ENCODE data around the gene IQCH.

IQCH gene

DNA sequence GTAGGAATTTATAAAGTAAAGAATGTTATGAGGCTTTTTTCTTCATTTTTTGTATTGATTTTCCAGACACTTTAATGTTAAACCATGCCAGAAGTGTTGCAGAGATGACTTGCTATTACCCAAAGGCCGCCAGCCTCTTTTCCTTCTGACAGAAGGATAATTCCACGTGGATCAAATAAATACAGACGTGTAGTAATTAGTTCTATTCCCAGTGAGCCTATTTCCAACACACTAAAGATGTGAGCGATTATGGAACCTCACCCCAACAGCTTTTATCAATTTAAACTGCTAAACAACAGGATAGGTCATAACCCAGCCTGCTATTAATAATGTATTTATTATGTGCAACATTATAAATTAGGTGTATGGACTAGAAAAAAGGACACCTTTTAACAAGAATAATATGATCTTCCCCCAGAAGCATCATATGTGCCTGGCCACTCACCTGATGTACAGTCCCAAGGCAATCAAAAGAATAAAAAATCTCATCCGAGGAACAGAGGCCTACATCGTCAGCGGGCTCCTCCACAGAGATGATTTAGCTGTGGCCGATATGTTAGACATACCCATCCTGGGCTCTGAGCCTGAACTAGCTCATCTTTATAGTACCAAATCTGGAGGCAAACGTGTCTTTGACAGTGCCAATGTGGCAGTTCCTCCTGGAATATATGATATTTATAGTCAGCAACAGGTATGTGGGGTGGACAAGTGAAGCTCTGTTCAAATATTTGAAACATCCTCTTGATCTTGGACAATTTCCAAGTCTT, 140.5 kb downstream of the IQCH start:
- DNase-seq (ENCODE audit: low read depth), result no peak

- no peak for DNase-seq (ENCODE audit: low read depth)
Observed at GRCh38 chr15:67396114-67396513, 141.5 kb downstream of the IQCH start.

DNA sequence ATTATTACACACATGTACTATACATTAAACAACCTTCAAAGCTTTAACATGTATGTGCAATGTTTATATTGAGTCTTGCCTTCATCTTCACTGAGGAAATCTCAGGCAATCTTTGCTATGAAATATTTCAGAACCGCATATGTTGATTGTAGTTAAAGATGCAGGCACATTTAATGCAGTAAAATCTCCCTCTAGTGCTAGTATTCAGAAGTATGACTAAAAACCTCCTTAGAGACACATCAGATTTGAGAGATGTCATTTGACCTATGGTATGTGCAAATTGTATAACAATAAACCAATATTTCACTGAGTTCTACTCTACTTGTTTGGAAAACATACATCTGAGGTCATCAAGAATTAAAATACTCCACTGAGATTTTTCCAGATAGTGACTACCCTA, 142.6 kb downstream of the IQCH start:
- no peak for DNase-seq (ENCODE audit: low read depth)

DNA sequence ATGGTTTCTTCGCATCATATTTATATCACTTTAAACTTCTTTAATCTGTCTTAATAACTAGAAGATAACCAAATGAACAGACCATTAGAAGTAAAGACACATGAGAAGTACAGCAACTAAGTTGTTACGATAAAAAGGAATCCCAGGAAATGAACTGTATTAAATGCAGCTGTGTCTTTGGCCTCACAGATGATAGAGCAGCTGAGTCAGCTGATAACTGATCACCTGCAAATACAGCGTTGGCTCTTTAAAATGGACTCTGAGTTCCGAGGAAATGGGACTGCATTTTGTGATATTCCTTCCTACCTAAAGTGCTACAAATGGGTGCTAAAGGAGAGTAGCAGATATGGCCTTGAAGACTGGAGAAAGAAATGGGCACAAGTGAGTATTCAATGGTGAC, 145.3 kb downstream of the IQCH start:
- no peak for DNase-seq (ENCODE audit: low read depth)

GRCh38 chr15:67400890-67401289, 146.3 kb downstream of the IQCH start:
- DNase-seq (ENCODE audit: low read depth), result no peak

DNA sequence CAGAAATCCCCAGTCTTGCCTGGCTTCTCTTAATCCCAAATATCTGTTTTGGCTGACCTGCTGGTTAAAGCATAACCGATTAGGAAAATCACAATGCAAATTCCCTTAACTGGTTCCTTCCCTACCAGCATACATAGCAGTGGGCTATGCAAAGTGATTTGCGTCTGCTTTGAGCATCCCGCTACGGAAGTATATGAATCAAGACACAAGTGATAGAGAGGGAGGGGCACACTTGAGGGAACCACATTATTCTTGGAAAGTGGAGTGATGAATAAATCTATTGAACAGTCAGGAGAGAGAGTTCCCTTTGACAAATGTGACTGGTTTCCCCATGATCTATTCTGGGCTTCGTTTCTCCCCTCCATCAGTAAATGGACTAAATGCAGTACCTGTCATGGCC, 146.8 kb downstream of the IQCH start:
- DNase-seq (ENCODE audit: low read depth), result no peak

GRCh38 chr15:67403428-67404154, 149.0 kb downstream of the IQCH start:
- no peak for DNase-seq (ENCODE audit: low read depth)

DNA sequence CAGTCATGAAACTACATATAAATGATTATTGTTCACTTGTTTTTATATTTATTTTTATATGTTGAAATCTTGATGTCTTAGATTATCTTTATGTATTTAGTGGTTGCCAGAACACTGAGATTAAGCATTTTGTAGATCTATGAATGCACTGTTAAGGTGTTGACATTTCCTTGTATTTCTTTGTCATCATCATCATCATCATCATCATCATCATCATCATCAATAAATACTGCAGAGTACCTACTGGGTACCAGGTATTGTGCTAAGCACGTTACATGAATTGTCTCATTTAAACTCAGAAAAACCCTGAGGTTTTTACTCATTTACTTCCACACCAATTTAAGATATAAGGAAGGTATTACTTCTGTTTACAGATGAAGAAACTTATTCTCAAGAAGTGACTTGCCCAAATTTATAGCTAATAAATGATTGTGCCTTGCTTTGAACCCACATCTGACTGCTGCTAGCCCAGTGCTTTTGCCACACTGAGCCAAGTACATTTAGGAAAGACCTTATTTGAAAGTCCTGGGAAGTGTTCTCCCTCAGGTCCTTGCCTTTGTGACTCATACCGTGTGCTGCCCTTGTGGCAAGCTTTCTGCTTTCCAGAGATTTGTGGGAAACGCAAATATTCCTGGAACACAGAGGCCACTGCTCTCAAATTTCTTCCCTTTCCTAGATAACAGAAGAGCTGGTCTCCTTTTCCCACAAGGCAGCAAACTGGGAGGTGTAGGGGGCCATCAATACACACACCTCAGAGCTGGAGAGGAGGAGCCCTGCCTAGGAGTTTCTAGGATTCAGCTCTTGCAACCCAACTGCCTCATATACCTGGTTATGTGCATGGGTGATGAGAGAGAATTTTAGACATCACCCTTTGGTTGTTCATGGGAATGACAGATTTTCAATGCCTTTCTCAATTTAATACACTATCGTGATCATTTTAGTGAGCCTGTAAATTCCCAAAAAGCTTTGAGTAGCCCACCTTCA, 150.9 kb downstream of the IQCH start:
- peak; percentile 30 for DNase-seq (ENCODE audit: low read depth)

DNA sequence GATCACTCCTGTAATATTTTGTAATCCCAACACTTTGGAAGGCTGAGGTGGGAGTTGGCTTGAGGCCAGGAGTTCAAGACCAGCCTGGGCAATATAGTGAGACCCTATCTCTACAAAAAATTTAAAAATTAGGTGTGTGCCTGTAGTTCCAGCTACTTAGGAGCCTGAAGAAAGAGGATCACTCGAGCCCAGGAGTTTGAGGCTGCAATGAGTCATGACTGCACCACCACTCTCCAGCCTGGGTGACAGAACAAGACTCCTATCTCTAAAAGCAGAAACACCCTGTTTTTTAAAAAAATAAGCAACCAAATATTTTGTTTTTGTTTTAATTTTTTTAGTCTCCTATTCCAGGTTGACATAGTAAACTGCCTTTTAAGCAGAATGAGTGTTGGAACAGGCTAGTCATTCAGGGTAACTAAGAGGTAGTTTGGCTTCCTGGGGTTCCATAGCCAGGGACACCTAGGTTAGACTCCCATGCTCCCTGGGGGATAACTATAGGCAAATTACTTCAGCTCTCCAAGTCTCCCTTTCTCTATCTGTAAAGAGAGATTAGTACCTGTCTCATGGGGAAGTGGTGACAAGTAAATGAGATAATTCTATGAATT, 151.8 kb downstream of the IQCH start:
- DNase-seq (ENCODE audit: low read depth), result no peak

GRCh38 chr15:67407786-67408185, 153.2 kb downstream of the IQCH start:
- DNase-seq (ENCODE audit: low read depth), result no peak

DNA sequence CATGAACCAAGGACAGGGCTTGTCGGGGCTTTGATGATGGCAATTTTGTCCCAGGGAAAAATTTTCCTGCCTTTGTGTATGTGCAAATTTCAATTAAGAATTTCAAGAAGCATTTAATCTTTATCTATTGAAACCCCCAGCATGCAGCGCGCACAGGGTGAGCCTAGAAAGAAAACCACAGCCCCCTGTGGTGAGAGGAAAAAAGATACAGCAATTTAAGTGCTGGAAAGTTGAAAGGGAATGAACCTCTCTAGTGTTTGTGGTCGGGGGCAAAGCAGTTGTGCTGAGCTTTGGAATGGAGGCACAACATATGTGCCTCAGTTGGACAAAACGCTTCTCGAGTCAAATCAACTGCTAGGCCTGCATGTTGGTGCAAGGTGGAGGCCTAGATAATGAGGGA, 154.6 kb downstream of the IQCH start:
- DNase-seq (ENCODE audit: low read depth), result no peak

DNA sequence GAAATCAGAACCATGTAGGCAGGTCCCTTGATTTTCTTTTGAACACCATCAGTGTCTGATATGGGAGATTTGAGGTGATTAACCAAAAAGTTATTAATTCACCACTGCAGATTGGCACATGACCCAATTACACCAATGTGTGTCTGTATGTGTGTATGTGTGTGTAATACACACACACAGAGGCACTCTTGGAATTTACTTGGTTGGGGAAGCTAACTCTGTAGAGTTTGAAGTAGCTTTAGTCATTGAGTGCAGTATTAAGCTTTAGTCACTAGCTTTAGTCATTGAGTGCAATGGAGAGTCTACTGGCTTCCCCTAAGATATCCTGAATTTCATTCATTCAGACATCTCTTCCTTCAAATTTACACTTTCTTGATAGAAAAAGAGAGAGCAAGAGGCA, 156.9 kb downstream of the IQCH start:
- no peak for DNase-seq (ENCODE audit: low read depth)

- DNase-seq (ENCODE audit: low read depth), result peak; percentile 88
Observed at GRCh38 chr15:67413770-67414390, 159.3 kb downstream of the IQCH start.

DNA sequence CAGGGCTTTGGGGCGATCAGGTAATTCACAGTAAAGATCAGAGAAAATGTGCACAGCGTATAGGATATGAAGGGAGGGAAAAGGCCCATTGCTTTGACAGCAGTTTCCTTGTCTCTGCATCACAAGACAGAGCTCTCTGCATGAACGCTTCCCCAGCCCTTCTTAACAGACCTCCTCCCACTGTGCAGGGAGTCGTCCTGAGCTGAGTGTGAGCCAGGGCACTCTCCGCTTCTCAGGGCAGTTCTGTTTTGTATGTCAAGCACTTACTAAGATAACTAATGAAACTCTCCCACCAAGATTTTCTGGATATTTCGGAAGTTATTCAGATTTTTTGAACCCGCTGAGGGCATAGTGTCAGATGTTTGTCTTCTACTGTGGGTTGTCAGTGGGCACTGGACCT, 160.6 kb downstream of the IQCH start:
- DNase-seq (ENCODE audit: low read depth), result no peak

DNA sequence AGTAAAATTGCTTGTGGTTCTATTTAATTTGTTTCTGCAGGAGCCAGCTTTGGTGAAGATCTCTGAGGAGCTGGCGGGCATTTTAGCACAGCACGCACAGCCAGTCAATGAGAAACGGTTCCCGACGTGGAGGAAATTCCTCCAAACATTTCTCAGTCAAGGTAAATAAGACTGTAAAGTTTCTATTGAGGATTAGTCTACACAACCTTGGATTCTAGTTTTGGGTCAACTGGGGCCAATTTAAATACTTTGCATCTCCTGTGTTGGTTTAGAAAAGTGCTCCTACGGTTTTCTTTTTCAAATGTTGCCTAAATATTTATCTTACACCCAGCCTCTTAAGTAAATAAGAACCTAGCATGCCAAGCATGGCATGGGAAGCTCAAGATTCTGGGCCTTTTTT, 162.3 kb downstream of the IQCH start:
- no peak for DNase-seq (ENCODE audit: low read depth)

- DNase-seq (ENCODE audit: low read depth), result no peak
Observed at GRCh38 chr15:67419705-67420104, 165.1 kb downstream of the IQCH start.

DNA sequence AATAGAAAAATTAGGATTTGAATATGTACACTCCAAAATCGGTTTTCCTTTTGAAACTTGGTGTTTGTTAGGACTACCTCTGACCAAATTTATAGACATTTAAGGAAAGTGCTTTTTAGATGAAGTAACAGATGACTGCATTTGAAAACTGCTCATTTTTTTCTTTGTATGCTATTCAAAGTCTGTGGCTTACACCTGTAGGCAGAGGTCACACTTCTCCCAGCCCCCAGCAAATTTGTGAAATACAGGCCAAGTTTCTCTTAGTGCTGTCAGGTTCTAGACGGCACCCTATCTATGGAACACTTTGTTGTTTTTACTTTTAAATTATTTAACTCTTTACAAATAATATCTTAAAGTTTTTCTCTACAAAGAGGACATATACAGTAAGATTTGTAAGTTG, 165.6 kb downstream of the IQCH start:
- DNase-seq (ENCODE audit: low read depth), result no peak

DNA sequence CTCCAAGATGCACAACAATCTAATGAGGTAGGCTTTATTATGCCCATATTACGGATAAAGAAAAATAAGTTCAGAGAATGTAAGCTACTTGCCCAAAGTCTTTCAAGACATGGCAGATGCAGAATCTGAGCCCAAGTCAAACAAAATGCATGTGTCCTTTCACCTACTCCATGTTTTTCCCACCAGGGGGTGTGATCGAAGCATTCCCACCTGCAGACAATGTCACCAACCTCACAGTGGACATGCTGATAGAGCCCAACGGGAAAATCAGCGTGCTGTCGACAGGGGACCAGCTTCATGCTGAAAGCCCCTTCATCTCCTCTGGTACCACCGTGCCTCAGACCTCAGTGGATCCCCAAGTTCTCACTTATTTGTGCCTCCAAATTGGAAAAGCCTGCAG, 166.5 kb downstream of the IQCH start:
- DNase-seq (ENCODE audit: low read depth), result no peak

DNA sequence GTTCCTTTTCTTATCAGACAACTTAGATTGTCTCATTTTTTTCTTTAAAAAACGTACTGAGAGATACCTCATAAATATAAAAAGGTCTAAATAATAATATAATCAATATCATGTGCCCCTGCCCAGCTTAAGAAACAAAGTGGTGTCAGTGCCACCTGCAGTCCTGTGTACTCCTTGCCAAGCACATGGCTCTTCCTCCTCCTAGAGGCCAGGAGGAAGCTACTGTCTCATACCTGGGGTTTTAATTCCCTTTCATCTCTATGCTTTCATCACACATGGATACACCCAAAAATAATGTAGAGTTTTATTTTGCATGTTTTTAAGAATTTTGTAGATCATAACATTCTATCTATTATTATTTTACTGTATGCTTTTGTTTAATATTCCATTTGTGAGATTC, 167.7 kb downstream of the IQCH start:
- no peak for DNase-seq (ENCODE audit: low read depth)

GRCh38 chr15:67433495-67434099, 179.0 kb downstream of the IQCH start:
- no peak for DNase-seq (ENCODE audit: low read depth)

Data from HS-27A (cell line).